ENCODE data around the gene PDLIM1. TPM values are rescaled to one million over a fixed set of nuclear protein-coding genes. Genes with fewer than 3 reads are reported as not detected.

Gene PDLIM1
- total and polyA plus RNA-seq, 9 of the 15 experiments (the other 6 are each of a cell fraction or from before 2014, with no cell fraction given): 19.8 to 164 (median 39.1) TPM

DNA sequence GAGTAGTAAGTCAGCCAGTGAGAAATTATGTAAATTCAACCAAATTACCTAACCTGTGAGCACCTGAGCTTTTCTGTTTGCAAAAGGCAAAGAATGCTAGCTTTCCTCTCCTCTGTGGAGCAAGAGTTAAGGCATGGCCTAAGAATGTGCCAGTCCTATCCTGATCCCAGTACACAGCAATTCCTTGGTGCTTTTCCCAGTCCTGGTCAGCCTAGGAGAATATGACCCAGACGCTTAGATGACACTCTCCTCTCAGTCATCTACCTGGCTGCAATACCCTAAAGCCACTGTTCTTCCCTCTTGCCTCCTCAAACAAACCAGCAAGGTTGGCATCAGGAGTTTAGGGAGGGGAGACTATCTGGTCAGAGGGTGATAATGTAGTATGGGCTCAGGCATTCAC lies 4.1 kb downstream of the PDLIM1 start:
- Histone ChIP-seq H3K4me2 (ENCODE audit: insufficient read depth, low read length) (no peak overlapping the region), H3K9ac (ENCODE audit: insufficient read depth in 1 of 2, low read depth in 2 of 2, low read length in 2 of 2) (no peak overlapping the region), H3K27ac (ENCODE audit: extremely low read depth, low read depth, low read length) (no peak overlapping the region), H3K9me1 (ENCODE audit: control insufficient read depth, insufficient read depth, low read length) (no peaks in the 10 kb centered on the region), H4K20me1 (replicated peaks; ENCODE audit: control insufficient read depth, insufficient read depth, low read length) (peaks cover 6% of the 10 kb centered on the region; the same call in 1 of the 2 replicates), H2AFZ (ENCODE audit: low read depth, low read length) (no peak overlapping the region), H3K4me3 (no peak overlapping the region), H3K79me2 (ENCODE audit: control insufficient read depth, insufficient read depth, low read length) (peaks cover 81% of the 10 kb centered on the region), H3K4me1 (replicated peaks in 1 of 2; ENCODE audit: control insufficient read depth in 2 of 2, insufficient read depth in 2 of 2, low read length in 2 of 2) (peaks cover 21 to 26% of the 10 kb centered on the region in 2 experiments; a peak in 4 of 5 replicates), H3K9me3 (replicated peaks; ENCODE audit: control insufficient read depth, insufficient read depth, low read depth, low read length) (no peaks in the 10 kb centered on the region), H3K27me3 (ENCODE audit: control insufficient read depth in 2 of 2, insufficient read depth in 2 of 2, low read length in 2 of 2) (no peaks in the 10 kb centered on the region), H3K36me3 (ENCODE audit: control insufficient read depth, insufficient read depth, low read length) (peaks cover 16% of the 10 kb centered on the region; the same call in 2 of the 3 replicates)
- BruUV-seq (replicated peaks): no TSS peak
- ChIA-PET CTCF (ENCODE audit: low intra/inter-chr PET ratio) (no interaction called here), POLR2A (interaction anchor here (1.0 kb wide), 1 partner anchor 11 kb away, joined by 3 read pairs; no protein-coding TSS in a partner anchor)
- ATAC-seq: no peak
- no peak for TF ChIP-seq ETV1 (tag; conservative IDR thresholded peaks at IDR 0.05; ENCODE audit: low read depth)
- no peak for TF ChIP-seq RERE (CRISPR knock-in tag; IDR thresholded peaks at IDR 0.05; ENCODE audit: borderline replicate concordance)
- TF ChIP-seq SREBF1 (IDR thresholded peaks at IDR 0.05; ENCODE audit: borderline replicate concordance, low read depth, low read length): no peak
- TF ChIP-seq ZNF239 (CRISPR knock-in tag; IDR thresholded peaks at IDR 0.05): no peak
- TF ChIP-seq, protein P1, sequence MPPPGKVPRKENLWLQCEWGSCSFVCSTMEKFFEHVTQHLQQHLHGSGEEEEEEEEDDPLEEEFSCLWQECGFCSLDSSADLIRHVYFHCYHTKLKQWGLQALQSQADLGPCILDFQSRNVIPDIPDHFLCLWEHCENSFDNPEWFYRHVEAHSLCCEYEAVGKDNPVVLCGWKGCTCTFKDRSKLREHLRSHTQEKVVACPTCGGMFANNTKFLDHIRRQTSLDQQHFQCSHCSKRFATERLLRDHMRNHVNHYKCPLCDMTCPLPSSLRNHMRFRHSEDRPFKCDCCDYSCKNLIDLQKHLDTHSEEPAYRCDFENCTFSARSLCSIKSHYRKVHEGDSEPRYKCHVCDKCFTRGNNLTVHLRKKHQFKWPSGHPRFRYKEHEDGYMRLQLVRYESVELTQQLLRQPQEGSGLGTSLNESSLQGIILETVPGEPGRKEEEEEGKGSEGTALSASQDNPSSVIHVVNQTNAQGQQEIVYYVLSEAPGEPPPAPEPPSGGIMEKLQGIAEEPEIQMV (tag; conservative IDR thresholded peaks at IDR 0.05; ENCODE audit: low read depth): no peak
- WGBS (ENCODE audit: insufficient coverage, low coverage, missing lambda C conversion rate): 0% methylated on average over 1 of the region's 1 CpG
- in situ Hi-C loops (cut with MboI): no loop called here
- intact Hi-C loops (cut with micrococcal nuclease): loop anchor here (5.0 kb wide), 2 partner anchors 39 to 76 kb away; no protein-coding TSS in a partner anchor
- DNase-seq (ENCODE audit: extremely low read depth in 1 of 4, low spot score in 3 of 4): no peak
- FAIRE-seq: no peak

Data from K562 (cell line).